HCT116 (cell line): ENCODE results near the gene HCRT. TPM values are rescaled to one million over a fixed set of nuclear protein-coding genes. Genes with fewer than 3 reads are reported as not detected.

ENCODE experiments used
- ATAC-seq: fragments of 200-7000 bp; cut with Tn5 transposase; 2 replicates; pipeline ENCODE4 v1.9.1; 2020; ENCODE audit warnings: mild to moderate bottlenecking, moderate library complexity
- BruUV-seq: library from RNA; stranded (reverse); fragments of 400-500 nt; replicated peaks from 2 replicates; lab custom pipeline; 2021; lab: Mats Ljungman, UMichigan
- CTCF ChIA-PET: fragments of 300-600 bp; sonication (Branson Sonifier 250); formaldehyde crosslinking; loops from one replicate; lab custom pipeline; 2021; ENCODE audit warnings: antibody characterized with exemption; lab: Charles Lee
- POLR2A ChIA-PET: fragments of 300-600, 350-600 bp; sonication (Branson Sonifier 250); formaldehyde crosslinking; loops from one replicate; lab custom pipeline; 2021; ENCODE audit warnings: antibody characterized with exemption; lab: Charles Lee
- RAD21 ChIA-PET, 2 experiments: fragments of 300-600 bp; sonication (Branson Sonifier 250); formaldehyde crosslinking; loops; one replicate each; lab custom pipeline; 2023; ENCODE audit warnings: low total read pairs in 2 of 2; ENCODE audit not compliant: uncharacterized antibody in 2 of 2, unreplicated experiment in 2 of 2, low non-redundant PET in 1 of 2; lab: Charles Lee
- DNase-seq: peaks from one replicate; pipeline ENCODE4 v3.0.0-alpha.2; 2010; ENCODE audit warnings: low read depth, low spot score
- H2AFZ ChIP-seq: fragments of 200-600 bp; shearing (Covaris generic), sonication (generic); 2 replicates; pipeline ENCODE4 v1.6.1; 2017; ENCODE audit warnings: low read depth, mixed run types, mixed read lengths, antibody characterized with exemption, low read length; ENCODE audit not compliant: poor library complexity, severe bottlenecking
- H3K27ac ChIP-seq: 2 replicates; pipeline ENCODE4 v1.5.1; 2012; ENCODE audit warnings: low read depth, low read length
- H3K27me3 ChIP-seq: fragments of 200-600 bp; sonication (generic); 2 replicates; pipeline ENCODE4 v1.6.1; 2016; ENCODE audit warnings: mixed run types, low read length, mixed read lengths; ENCODE audit not compliant: insufficient read depth
- H3K36me3 ChIP-seq, 2 experiments: fragments of 200-500 bp in 1 of 2; fragments of 200-600 bp in 1 of 2; sonication (Bioruptor generic) in 1 of 2; sonication (generic) in 1 of 2; 2 replicates each; pipeline versions ENCODE4 v1.5.1 to v1.6.1; 2014 to 2016; ENCODE audit warnings: low read length in 2 of 2, inconsistent platforms in 1 of 2, mixed read lengths in 1 of 2, mixed run types in 1 of 2; ENCODE audit not compliant: insufficient read depth in 2 of 2, control insufficient read depth in 1 of 2
- H3K4me1 ChIP-seq, 2 experiments: fragments of 200-600 bp in 1 of 2; sonication (generic) in 1 of 2; 2 replicates each; pipeline versions ENCODE4 v1.5.1 to v1.6.1; 2012 to 2017; ENCODE audit warnings: low read length in 2 of 2, inconsistent platforms in 1 of 2, mild to moderate bottlenecking in 1 of 2, mixed read lengths in 1 of 2, mixed run types in 1 of 2, moderate library complexity in 1 of 2; ENCODE audit not compliant: insufficient read depth in 2 of 2, control insufficient read depth in 1 of 2
- H3K4me2 ChIP-seq: fragments of 200-600 bp; sonication (generic); 2 replicates; pipeline ENCODE4 v1.6.1; 2017; ENCODE audit warnings: mixed run types, low read length, mixed read lengths
- H3K4me3 ChIP-seq, 2 experiments: fragments of 200-600 bp in 1 of 2; sonication (generic) in 1 of 2; replicated peaks in 1 of 2; 2 replicates each; pipeline ENCODE4 v1.5.1; 2011 to 2016; ENCODE audit warnings: low read length in 2 of 2, control low read depth in 1 of 2, low read depth in 1 of 2, mild to moderate bottlenecking in 1 of 2, mixed read lengths in 1 of 2, mixed run types in 1 of 2
- H3K79me2 ChIP-seq: fragments of 200-600 bp; sonication (generic); 2 replicates; pipeline ENCODE4 v1.6.1; 2017; ENCODE audit warnings: mild to moderate bottlenecking, mixed run types, low read length, moderate library complexity, mixed read lengths; ENCODE audit not compliant: insufficient read depth
- H3K9ac ChIP-seq: fragments of 200-600 bp; sonication (generic); 2 replicates; pipeline ENCODE4 v1.6.1; 2016; ENCODE audit warnings: low read length, mixed read lengths
- H3K9me2 ChIP-seq: fragments of 200-600 bp; sonication (generic), shearing (Covaris generic); 2 replicates; pipeline ENCODE4 v1.6.1; 2017; ENCODE audit warnings: mixed run types, mild to moderate bottlenecking, moderate library complexity; ENCODE audit not compliant: insufficient read depth
- H3K9me3 ChIP-seq, 2 experiments: fragments of 200-500 bp in 1 of 2; fragments of 200-600 bp in 1 of 2; sonication (Bioruptor generic) in 1 of 2; sonication (generic) in 1 of 2; 2 replicates each; pipeline ENCODE4 v1.6.1; 2014 to 2017; ENCODE audit warnings: low read length in 2 of 2, mixed read lengths in 2 of 2, inconsistent platforms in 1 of 2, low read depth in 1 of 2, mild to moderate bottlenecking in 1 of 2, mixed run types in 1 of 2, moderate library complexity in 1 of 2; ENCODE audit not compliant: control insufficient read depth in 1 of 2, insufficient read depth in 1 of 2
- H4K20me1 ChIP-seq: fragments of 200-600 bp; sonication (generic), shearing (Covaris generic); 2 replicates; pipeline ENCODE4 v1.6.1; 2017; ENCODE audit warnings: mixed run types, mild to moderate bottlenecking, moderate library complexity; ENCODE audit not compliant: insufficient read depth
- ATF3 ChIP-seq: IDR thresholded peaks from 2 replicates; pipeline ENCODE4 v1.6.1; 2012
- CBX3 ChIP-seq: IDR thresholded peaks from 2 replicates; pipeline ENCODE4 v1.6.1; 2012; ENCODE audit warnings: low read depth
- CTCF ChIP-seq, 3 experiments: fragments of 200-600 bp in 1 of 3; sonication (generic) in 1 of 3; IDR thresholded peaks in 2 of 3; conservative IDR thresholded peaks in 1 of 3; 2 replicates each; pipeline ENCODE4 v1.5.1; 2012 to 2017; ENCODE audit warnings: low read depth in 2 of 3, low read length in 2 of 3, antibody characterized with exemption in 1 of 3, borderline replicate concordance in 1 of 3, control low read depth in 1 of 3, mild to moderate bottlenecking in 1 of 3, mixed read lengths in 1 of 3, mixed run types in 1 of 3, moderate library complexity in 1 of 3; ENCODE audit not compliant: insufficient read depth in 1 of 3
- EGR1 ChIP-seq: IDR thresholded peaks from 2 replicates; pipeline ENCODE4 v1.6.1; 2012; ENCODE audit warnings: low read depth
- FOSL1 ChIP-seq: IDR thresholded peaks from 2 replicates; pipeline ENCODE4 v1.6.1; 2012; ENCODE audit warnings: low read depth
- MAX ChIP-seq: IDR thresholded peaks from 2 replicates; pipeline ENCODE4 v1.6.1; 2012
- POLR2AphosphoS5 ChIP-seq: IDR thresholded peaks from 2 replicates; pipeline ENCODE4 v1.6.1; 2011; ENCODE audit warnings: mild to moderate bottlenecking, low read depth, low read length, moderate library complexity
- SP1 ChIP-seq: IDR thresholded peaks from 2 replicates; pipeline ENCODE4 v1.6.1; 2012; ENCODE audit warnings: low read depth
- TCF7L2 ChIP-seq: IDR thresholded peaks from 2 replicates; pipeline ENCODE4 v1.7.0; 2011; ENCODE audit warnings: borderline replicate concordance, inconsistent platforms; ENCODE audit not compliant: insufficient read depth, insufficient read length; ENCODE audit errors: extremely low read depth
- YY1 ChIP-seq: IDR thresholded peaks from 2 replicates; pipeline ENCODE4 v1.6.1; 2011; ENCODE audit warnings: low read length, low read depth, moderate library complexity, mild to moderate bottlenecking; ENCODE audit not compliant: insufficient replicate concordance; ENCODE audit errors: extremely low read depth
- ZFX ChIP-seq: fragments of 450-650 bp; IDR thresholded peaks from 2 replicates; pipeline ENCODE4 v1.6.1; 2017
- intact Hi-C: fragments of 100-400 bp; cut with micrococcal nuclease; formaldehyde crosslinking; loops from 2 replicates; pipeline ENCODE4 v1.10.0; 2022
- total RNA-seq: library from RNA; stranded (reverse); gene quantifications from one replicate; pipeline ENCODE4 v1.2.1, GENCODE V29; 2021; ENCODE audit not compliant: unreplicated experiment

The HCRT gene
- total RNA-seq, 1 experiment from 2014 or later: not detected

- TF ChIP-seq CTCF (IDR thresholded peaks at IDR 0.05 in 2 of 3, conservative IDR thresholded peaks at IDR 0.05 in 1 of 3; ENCODE audit: borderline replicate concordance in 1 of 3, insufficient read depth in 1 of 3, low read depth in 2 of 3, low read length in 2 of 3): no peak
- TF ChIP-seq FOSL1: no peak
- no peak for TF ChIP-seq SP1
- TF ChIP-seq ATF3: no peak
- TF ChIP-seq CBX3: no peak
- TF ChIP-seq, all 23 proteins: peak for 0
Observed at GRCh38 chr17:42185621-42185930, 324 bp upstream of the HCRT start (continued).

- H3K27me3 ChIP-seq: no peaks in the 10 kb centered on the region
Observed at GRCh38 chr17:42183741-42184711, 1.2 kb downstream of the HCRT start.

More at GRCh38 chr17:42183741-42184711, 1.2 kb downstream of the HCRT start:
- intact Hi-C loops: no loop called here
- TF ChIP-seq ZFX (peak; percentile 35; the same call in 1 of the 2 replicates), YY1 (no peak), CTCF (IDR thresholded peaks at IDR 0.05 in 2 of 3, conservative IDR thresholded peaks at IDR 0.05 in 1 of 3; ENCODE audit: borderline replicate concordance in 1 of 3, insufficient read depth in 1 of 3, low read depth in 2 of 3, low read length in 2 of 3) (peak; percentile 25 to 88 (median 76); a peak in 5 of 6 replicates), POLR2AphosphoS5 (peak; percentile 51; the same call in 1 of the 2 replicates), TCF7L2 (peak; percentile 28), MAX (peak; percentile 69), EGR1 (no peak)
- ChIA-PET RAD21 (no interaction called here), CTCF (interaction anchor here (1.2 kb wide), 2 partner anchors 10 to 21 kb away, joined by 4 read pairs; partner anchors contain the start of gene GHDC), POLR2A (no interaction called here)
- peak overlapping the region; percentile 41 for H3K9ac ChIP-seq
- no peaks in the 10 kb centered on the region for H3K9me2 ChIP-seq
- no peak overlapping the region; the same call in 1 of the 2 replicates for H3K27ac ChIP-seq
- ATAC-seq: peak; percentile 86
- H3K36me3 ChIP-seq: no peaks in the 10 kb centered on the region
- peak; percentile 26 for DNase-seq
- H3K4me2 ChIP-seq: peak overlapping the region; percentile 95
- H4K20me1 ChIP-seq: no peaks in the 10 kb centered on the region
- no TSS peak for BruUV-seq
- peaks cover 14 to 27% of the 10 kb centered on the region in 2 experiments for H3K4me1 ChIP-seq
- peak overlapping the region; percentile 30 to 57 for H3K4me3 ChIP-seq
- H3K79me2 ChIP-seq: no peaks in the 10 kb centered on the region
- H3K9me3 ChIP-seq: no peaks in the 10 kb centered on the region
- H2AFZ ChIP-seq: peak overlapping the region; percentile 63
